ENCODE results near the gene ICAM5. TPM values are rescaled to one million over a fixed set of nuclear protein-coding genes. Genes with fewer than 3 reads are reported as not detected.

Gene ICAM5
- total RNA-seq, 4 donors from 2014 or later, result 0.23 to 0.45 (median 0.37) TPM

GRCh38 chr19:10321874-10322835 lies 32.4 kb downstream of the ICAM5 start:
- Histone ChIP-seq H3K4me3 (no peak overlapping the region), H3K27ac (replicated peaks in 1 of 4) (no peak overlapping the region), H3K9me3 (no peaks in the 10 kb centered on the region), H3K4me1 (no peaks in the 10 kb centered on the region), H3K27me3 (no peaks in the 10 kb centered on the region), H3K36me3 (peaks cover 93 to 100% (median 99%) of the 10 kb centered on the region in 4 donors)
- 95% methylated on average over 15 of the region's 19 CpGs for WGBS
- TF ChIP-seq POLR2AphosphoS5 (IDR thresholded peaks at IDR 0.05), result no peak
- no peak for TF ChIP-seq POLR2A (IDR thresholded peaks at IDR 0.05; ENCODE audit: low read depth)
- no peak for TF ChIP-seq EP300 (IDR thresholded peaks at IDR 0.05)
- TF ChIP-seq, protein P1, sequence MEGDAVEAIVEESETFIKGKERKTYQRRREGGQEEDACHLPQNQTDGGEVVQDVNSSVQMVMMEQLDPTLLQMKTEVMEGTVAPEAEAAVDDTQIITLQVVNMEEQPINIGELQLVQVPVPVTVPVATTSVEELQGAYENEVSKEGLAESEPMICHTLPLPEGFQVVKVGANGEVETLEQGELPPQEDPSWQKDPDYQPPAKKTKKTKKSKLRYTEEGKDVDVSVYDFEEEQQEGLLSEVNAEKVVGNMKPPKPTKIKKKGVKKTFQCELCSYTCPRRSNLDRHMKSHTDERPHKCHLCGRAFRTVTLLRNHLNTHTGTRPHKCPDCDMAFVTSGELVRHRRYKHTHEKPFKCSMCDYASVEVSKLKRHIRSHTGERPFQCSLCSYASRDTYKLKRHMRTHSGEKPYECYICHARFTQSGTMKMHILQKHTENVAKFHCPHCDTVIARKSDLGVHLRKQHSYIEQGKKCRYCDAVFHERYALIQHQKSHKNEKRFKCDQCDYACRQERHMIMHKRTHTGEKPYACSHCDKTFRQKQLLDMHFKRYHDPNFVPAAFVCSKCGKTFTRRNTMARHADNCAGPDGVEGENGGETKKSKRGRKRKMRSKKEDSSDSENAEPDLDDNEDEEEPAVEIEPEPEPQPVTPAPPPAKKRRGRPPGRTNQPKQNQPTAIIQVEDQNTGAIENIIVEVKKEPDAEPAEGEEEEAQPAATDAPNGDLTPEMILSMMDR (IDR thresholded peaks at IDR 0.05), result no peak
- no peak for DNase-seq (ENCODE audit: extremely low spot score)
- intact Hi-C loops (cut with DNase I), result no loop called here

DNA sequence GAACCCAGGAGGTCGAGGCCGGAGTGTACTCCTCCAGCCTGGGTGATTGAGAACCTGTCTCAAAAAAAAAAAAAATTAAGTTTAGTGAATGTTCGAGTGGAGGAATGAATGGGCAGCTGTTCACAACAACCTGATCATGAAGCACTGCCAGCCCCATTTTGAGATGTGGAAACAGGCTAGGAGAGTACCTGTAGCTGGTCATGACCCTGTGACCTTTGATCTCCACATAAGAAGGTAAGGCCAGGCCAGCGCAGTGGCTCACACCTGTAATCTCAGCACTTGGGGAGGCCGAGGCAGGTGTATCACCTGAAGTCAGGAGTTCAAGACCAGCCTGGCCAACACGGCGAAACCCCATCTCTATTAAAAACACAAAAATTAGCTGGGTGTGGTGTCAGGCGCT lies 36.0 kb downstream of the ICAM5 start:
- H3K4me3 ChIP-seq, result no peak overlapping the region
- no peak overlapping the region for H3K27ac ChIP-seq (replicated peaks in 1 of 4)
- no peak for TF ChIP-seq POLR2AphosphoS5 (IDR thresholded peaks at IDR 0.05)
- no peak for TF ChIP-seq EP300 (IDR thresholded peaks at IDR 0.05)
- TF ChIP-seq, protein P1 (IDR thresholded peaks at IDR 0.05), result no peak
- no peak for TF ChIP-seq POLR2A (IDR thresholded peaks at IDR 0.05; ENCODE audit: low read depth)
- DNase-seq (ENCODE audit: extremely low spot score), result no peak
- intact Hi-C loops (cut with DNase I), result no loop called here
- H3K36me3 ChIP-seq, result peaks cover 93 to 100% (median 99%) of the 10 kb centered on the region in 4 donors
- H3K4me1 ChIP-seq, result peaks cover 0 to 4% (median 0%) of the 10 kb centered on the region in 4 donors
- no peaks in the 10 kb centered on the region for H3K27me3 ChIP-seq
- WGBS, result 95% methylated on average over 8 of the region's 8 CpGs
- H3K9me3 ChIP-seq, result no peaks in the 10 kb centered on the region

- intact Hi-C loops (cut with DNase I), result no loop called here
- Histone ChIP-seq H3K4me3 (no peak overlapping the region), H3K27me3 (no peaks in the 10 kb centered on the region), H3K9me3 (no peaks in the 10 kb centered on the region), H3K27ac (replicated peaks in 1 of 4) (no peak overlapping the region), H3K36me3 (peaks cover 74 to 81% (median 79%) of the 10 kb centered on the region in 4 donors), H3K4me1 (peaks cover 10 to 20% (median 15%) of the 10 kb centered on the region in 4 donors)
- WGBS, result 88% methylated on average over 6 of the region's 7 CpGs
- DNase-seq (ENCODE audit: extremely low spot score), result no peak
- TF ChIP-seq, protein P1 (IDR thresholded peaks at IDR 0.05), result no peak
- TF ChIP-seq POLR2A (IDR thresholded peaks at IDR 0.05; ENCODE audit: low read depth), result no peak
- no peak for TF ChIP-seq EP300 (IDR thresholded peaks at IDR 0.05)
- no peak for TF ChIP-seq POLR2AphosphoS5 (IDR thresholded peaks at IDR 0.05)
Measured at GRCh38 chr19:10327793-10328192, 38.0 kb downstream of the ICAM5 start.

GRCh38 chr19:10328558-10329429 lies 39.0 kb downstream of the ICAM5 start:
- no peak overlapping the region for H3K27ac ChIP-seq (replicated peaks in 1 of 4)
- TF ChIP-seq POLR2A (IDR thresholded peaks at IDR 0.05; ENCODE audit: low read depth), result no peak
- no peak for TF ChIP-seq POLR2AphosphoS5 (IDR thresholded peaks at IDR 0.05)
- TF ChIP-seq, protein P1 (IDR thresholded peaks at IDR 0.05), result no peak
- no peak for TF ChIP-seq EP300 (IDR thresholded peaks at IDR 0.05)
- DNase-seq (ENCODE audit: extremely low spot score), result no peak
- peaks cover 12 to 24% (median 19%) of the 10 kb centered on the region in 4 donors for H3K4me1 ChIP-seq
- no peaks in the 10 kb centered on the region for H3K9me3 ChIP-seq
- peaks cover 66 to 71% (median 69%) of the 10 kb centered on the region in 4 donors for H3K36me3 ChIP-seq
- intact Hi-C loops (cut with DNase I), result no loop called here
- no peaks in the 10 kb centered on the region for H3K27me3 ChIP-seq
- no peak overlapping the region for H3K4me3 ChIP-seq
- 91% methylated on average over 15 of the region's 41 CpGs for WGBS
